ENCODE data around the gene KRT33A.

DNA sequence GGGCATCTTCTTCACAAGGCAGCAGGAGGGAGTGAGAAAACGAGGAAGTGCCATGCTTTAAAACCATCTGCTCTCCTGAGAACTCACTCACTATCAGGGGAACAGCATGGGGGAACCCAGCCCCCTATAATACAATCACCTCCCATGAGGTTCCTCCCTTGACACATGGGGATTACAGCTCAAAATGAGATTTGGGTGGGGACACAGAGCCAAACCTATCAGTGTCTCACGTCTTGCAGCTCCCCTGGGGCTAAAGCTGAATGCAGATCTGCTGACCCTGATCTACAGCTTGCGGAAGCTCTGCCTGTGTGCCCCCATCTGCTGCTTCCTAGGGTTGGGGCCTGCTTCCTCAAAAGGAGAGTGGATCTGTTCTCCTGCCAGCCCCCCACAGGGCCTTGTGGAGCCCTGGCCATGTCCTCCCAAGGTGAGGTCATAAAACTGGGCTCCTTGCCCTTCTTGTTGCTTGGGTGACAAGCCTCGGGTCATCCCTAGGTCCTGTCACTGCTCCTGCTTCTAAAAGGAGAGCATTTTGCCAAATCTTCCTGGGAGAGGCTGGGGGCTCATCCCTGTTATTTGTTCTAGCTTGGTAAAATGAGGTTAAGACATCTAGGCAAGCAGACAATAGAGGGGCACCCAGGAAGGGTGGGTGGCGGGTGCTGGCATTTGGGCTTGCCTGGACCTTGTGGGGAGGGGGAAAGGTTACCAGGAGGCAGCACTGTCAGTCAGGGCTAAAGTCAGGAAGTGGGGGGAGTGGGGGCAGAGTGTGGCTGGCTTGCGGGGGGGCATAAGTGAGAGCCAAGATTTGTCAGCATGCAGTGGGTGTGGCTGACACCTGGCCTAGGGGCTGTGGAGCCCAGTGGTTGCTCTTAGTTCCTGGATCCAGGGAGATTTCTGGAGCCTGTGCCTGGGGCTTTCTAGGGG is 16.0 kb downstream of the KRT33A start:
- TF ChIP-seq, protein P1, sequence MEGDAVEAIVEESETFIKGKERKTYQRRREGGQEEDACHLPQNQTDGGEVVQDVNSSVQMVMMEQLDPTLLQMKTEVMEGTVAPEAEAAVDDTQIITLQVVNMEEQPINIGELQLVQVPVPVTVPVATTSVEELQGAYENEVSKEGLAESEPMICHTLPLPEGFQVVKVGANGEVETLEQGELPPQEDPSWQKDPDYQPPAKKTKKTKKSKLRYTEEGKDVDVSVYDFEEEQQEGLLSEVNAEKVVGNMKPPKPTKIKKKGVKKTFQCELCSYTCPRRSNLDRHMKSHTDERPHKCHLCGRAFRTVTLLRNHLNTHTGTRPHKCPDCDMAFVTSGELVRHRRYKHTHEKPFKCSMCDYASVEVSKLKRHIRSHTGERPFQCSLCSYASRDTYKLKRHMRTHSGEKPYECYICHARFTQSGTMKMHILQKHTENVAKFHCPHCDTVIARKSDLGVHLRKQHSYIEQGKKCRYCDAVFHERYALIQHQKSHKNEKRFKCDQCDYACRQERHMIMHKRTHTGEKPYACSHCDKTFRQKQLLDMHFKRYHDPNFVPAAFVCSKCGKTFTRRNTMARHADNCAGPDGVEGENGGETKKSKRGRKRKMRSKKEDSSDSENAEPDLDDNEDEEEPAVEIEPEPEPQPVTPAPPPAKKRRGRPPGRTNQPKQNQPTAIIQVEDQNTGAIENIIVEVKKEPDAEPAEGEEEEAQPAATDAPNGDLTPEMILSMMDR (IDR thresholded peaks at IDR 0.05; ENCODE audit: low read depth, low read length), result no peak
- no peak for TF ChIP-seq POLR2A (IDR thresholded peaks at IDR 0.05; ENCODE audit: extremely low read depth, insufficient read length)
- TF ChIP-seq MYC (IDR thresholded peaks at IDR 0.05; ENCODE audit: low read depth, low read length), result no peak
- TF ChIP-seq, protein P2, sequence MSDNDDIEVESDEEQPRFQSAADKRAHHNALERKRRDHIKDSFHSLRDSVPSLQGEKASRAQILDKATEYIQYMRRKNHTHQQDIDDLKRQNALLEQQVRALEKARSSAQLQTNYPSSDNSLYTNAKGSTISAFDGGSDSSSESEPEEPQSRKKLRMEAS (IDR thresholded peaks at IDR 0.05; ENCODE audit: low read depth, low read length), result no peak
